OCI-LY7 (cell line): ENCODE measurements around the gene FMO4.

Source experiments
- CTCF ChIP-seq: fragments of 200-600 bp; sonication (generic); conservative IDR thresholded peaks from 2 replicates; pipeline ENCODE4 v1.5.1; 2014; ENCODE audit warnings: mild to moderate bottlenecking, antibody characterized with exemption, low read length, moderate library complexity, mixed read lengths
- EZH2phosphoT487 ChIP-seq: fragments of 200-600 bp; sonication (generic); IDR thresholded peaks from 2 replicates; pipeline ENCODE4 v1.6.1; 2018; ENCODE audit warnings: low read depth, borderline replicate concordance, mild to moderate bottlenecking, mixed run types, antibody characterized with exemption, low read length, moderate library complexity, mixed read lengths

GRCh38 chr1:171379846-171380245 lies 65.9 kb downstream of the FMO4 start:
- no peak for TF ChIP-seq CTCF
- no peak for TF ChIP-seq EZH2phosphoT487
